Measurements from ENCODE around the gene RHOJ.

RHOJ gene

DNA sequence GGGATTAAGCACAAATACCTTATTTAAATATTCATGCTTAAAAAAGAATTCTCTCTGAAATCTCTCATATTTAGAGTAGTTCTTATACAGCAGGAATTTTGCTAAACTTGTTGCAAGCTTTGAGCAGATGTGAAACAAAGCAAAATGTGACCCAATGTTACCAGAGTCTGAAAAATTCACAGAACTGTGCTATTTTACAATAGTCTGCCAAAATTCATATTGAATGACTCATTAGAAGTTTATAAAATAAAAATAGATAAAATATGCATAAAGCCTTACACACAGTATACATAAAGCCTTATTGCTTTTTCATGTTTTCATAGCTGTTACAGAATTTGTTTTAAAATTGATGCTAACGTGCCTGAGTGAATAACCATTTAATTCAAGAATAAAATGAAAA, 17.8 kb upstream of the RHOJ start:
- H3K36me3 Mint-ChIP-seq (ENCODE audit: insufficient read depth) = no peaks in the 10 kb centered on the region
- DNase-seq (ENCODE audit: low spot score in 2 of 2) = no peak
- no peaks in the 10 kb centered on the region for H3K4me1 Mint-ChIP-seq
- H3K4me3 Mint-ChIP-seq = no peak overlapping the region
- no peak overlapping the region for H3K27ac Mint-ChIP-seq (ENCODE audit: low read depth)
- H3K27me3 Mint-ChIP-seq = peaks cover 14% of the 10 kb centered on the region
- peaks cover 5% of the 10 kb centered on the region for H3K9me3 Mint-ChIP-seq
- ATAC-seq (replicated peaks; ENCODE audit: extremely low read depth, poor library complexity, severe bottlenecking) = no peak

DNA sequence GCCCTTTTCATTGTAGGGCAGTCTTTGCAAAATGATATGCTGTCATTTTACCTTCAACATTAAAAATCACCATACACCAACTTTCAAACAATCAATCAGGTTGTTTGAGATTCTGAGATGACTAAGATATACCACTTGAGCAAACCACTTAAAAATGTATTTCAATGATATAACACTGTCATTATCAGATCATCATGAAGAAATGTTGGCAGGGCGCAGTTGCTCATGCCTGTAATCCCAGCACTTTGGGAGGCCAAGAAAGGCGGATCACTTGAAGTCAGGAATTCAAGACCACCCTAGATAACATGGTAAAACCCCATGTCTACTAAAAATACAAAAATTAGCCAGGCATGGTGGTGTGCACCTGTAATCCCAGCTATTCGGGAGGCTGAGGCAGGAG, 13.0 kb upstream of the RHOJ start:
- Mint-ChIP-seq H3K27ac (ENCODE audit: low read depth) (no peak overlapping the region), H3K9me3 (no peaks in the 10 kb centered on the region), H3K4me1 (no peaks in the 10 kb centered on the region), H3K27me3 (peaks cover 8% of the 10 kb centered on the region), H3K36me3 (ENCODE audit: insufficient read depth) (no peaks in the 10 kb centered on the region), H3K4me3 (no peak overlapping the region)
- ATAC-seq (replicated peaks; ENCODE audit: extremely low read depth, poor library complexity, severe bottlenecking) = no peak
- DNase-seq (ENCODE audit: low spot score in 2 of 2) = no peak

DNA sequence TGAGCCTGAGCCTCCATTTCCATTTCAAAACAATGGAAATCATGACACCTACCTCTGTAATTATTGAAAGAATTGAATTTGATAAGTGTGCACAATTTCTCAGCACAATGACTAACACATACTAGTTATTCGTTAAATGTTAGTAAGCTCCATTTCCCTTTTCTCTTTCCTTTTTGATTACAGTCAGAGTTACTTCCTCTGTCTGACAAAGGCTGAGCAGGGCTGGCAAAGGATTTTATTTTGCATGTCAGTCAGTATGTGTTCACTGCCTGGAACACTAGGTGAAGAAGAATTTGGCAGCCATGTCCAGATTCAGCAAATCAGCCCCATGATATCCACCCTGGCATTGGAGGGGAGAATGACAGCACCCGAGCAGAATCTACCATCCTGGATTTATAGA, 12.2 kb upstream of the RHOJ start:
- H3K27me3 Mint-ChIP-seq = peaks cover 11% of the 10 kb centered on the region
- no peak for ATAC-seq (replicated peaks; ENCODE audit: extremely low read depth, poor library complexity, severe bottlenecking)
- no peaks in the 10 kb centered on the region for H3K4me1 Mint-ChIP-seq

DNA sequence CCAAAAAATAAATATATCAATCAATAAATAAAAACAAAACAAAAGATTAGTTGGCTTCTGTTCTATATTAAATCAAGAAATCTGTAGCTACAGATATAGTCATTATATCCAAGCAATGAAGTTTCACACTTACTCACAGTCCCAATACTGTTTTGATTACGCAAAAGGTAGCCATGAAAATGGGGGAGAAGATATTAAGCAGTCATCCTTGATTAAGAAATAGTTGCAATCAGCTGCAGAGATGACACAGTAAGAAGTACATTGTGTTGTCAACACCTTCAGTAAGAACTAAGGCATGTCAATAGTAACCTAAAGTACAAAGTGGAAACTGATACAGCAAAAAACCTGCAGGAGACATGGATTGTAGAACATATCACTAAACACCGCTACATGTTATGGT, 11.0 kb upstream of the RHOJ start:
- H3K4me1 Mint-ChIP-seq = no peaks in the 10 kb centered on the region
- no peak for DNase-seq (ENCODE audit: low spot score in 2 of 2)
- no peak overlapping the region for H3K27ac Mint-ChIP-seq (ENCODE audit: low read depth)
- no peak overlapping the region for H3K4me3 Mint-ChIP-seq
- ATAC-seq (replicated peaks; ENCODE audit: extremely low read depth, poor library complexity, severe bottlenecking) = no peak
- H3K27me3 Mint-ChIP-seq = peaks cover 23% of the 10 kb centered on the region
- no peaks in the 10 kb centered on the region for H3K36me3 Mint-ChIP-seq (ENCODE audit: insufficient read depth)
- no peaks in the 10 kb centered on the region for H3K9me3 Mint-ChIP-seq

More for the DNA sequence above, 12.2 kb upstream of the RHOJ start:
- no peaks in the 10 kb centered on the region for H3K9me3 Mint-ChIP-seq
- no peak for DNase-seq (ENCODE audit: low spot score in 2 of 2)
- no peak overlapping the region for H3K27ac Mint-ChIP-seq (ENCODE audit: low read depth)
- no peak overlapping the region for H3K4me3 Mint-ChIP-seq
- no peaks in the 10 kb centered on the region for H3K36me3 Mint-ChIP-seq (ENCODE audit: insufficient read depth)

DNA sequence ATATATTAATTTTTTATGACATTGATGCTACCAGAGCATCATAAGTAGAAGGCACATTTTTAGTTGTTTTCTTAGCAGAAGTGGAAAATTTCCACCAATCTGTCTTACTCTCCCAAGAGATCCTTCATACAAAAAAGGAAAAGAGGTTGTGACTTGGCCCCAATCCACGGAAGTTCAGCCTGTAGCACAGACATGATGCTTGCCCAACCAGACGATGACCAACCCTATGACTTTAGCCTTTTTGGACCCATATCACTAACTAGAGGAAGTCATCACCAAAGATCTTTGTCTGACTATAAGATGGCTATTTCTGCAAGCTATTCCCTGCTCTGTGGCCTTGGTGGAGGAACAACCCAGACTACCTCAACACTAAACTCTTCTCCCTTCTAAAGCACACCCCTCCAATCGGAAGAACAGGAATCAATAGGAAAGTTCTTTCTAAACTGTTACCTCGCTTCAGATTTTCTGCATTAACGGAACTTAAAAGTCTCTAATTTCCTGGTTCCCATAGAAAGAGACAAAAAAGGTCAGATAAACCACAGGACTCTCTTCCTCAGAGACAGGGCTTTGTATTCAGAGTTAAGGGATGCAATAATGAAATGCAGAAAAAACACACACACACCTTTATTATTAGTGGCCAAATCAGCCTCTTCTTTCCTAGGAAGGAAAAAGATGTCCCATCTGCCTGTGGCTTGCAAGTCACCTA, 4.1 kb upstream of the RHOJ start:
- H3K4me1 Mint-ChIP-seq = no peaks in the 10 kb centered on the region
- no peak overlapping the region for H3K27ac Mint-ChIP-seq (ENCODE audit: low read depth)
- ATAC-seq (replicated peaks; ENCODE audit: extremely low read depth, poor library complexity, severe bottlenecking) = no peak
- H3K9me3 Mint-ChIP-seq = no peaks in the 10 kb centered on the region
- no peak for DNase-seq (ENCODE audit: low spot score in 2 of 2)
- peaks cover 41% of the 10 kb centered on the region for H3K27me3 Mint-ChIP-seq
- H3K36me3 Mint-ChIP-seq (ENCODE audit: insufficient read depth) = peaks cover 2% of the 10 kb centered on the region
- H3K4me3 Mint-ChIP-seq = no peak overlapping the region

DNA sequence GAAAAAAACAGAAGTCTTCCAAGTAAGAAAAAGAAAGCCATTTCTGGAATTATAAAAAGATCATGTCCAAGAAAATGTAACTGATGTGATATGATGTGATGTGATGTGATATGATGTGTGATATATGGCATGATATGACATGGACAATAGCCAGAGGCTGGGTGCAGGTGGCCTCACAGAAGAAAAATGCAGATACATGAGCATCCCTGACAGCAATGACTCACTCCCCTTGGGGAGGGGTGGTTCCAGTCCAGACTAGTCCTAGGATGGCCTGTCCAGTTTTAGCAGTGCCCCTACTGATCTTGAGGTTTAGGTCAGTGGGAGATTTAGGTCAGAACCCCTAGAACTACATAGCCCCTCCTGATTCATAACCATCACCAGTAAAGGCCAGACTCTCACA, 3.5 kb upstream of the RHOJ start:
- H3K27me3 Mint-ChIP-seq = peaks cover 41% of the 10 kb centered on the region
- no peak for ATAC-seq (replicated peaks; ENCODE audit: extremely low read depth, poor library complexity, severe bottlenecking)
- no peaks in the 10 kb centered on the region for H3K4me1 Mint-ChIP-seq
- H3K27ac Mint-ChIP-seq (ENCODE audit: low read depth) = no peak overlapping the region
- peaks cover 2% of the 10 kb centered on the region for H3K36me3 Mint-ChIP-seq (ENCODE audit: insufficient read depth)
- H3K9me3 Mint-ChIP-seq = no peaks in the 10 kb centered on the region
- no peak overlapping the region for H3K4me3 Mint-ChIP-seq
- no peak for DNase-seq (ENCODE audit: low spot score in 2 of 2)

DNA sequence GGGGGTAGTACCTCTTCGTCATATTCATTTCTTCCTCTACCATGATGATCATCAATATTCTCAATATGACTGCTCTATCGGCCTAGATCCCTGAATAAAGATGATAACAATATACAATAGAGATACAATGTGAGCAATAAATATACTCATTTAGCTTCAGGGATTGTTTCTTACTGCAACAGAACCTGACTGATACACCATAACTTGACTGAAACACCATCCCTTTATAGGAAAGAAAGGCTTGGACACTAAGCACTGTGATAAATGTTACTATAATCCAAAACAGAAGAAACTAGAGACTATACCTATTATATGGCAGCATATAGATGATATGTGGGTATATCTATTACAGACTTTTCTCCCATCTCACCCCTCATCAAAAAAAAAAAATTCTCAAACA, 1.2 kb upstream of the RHOJ start:
- peaks cover 2% of the 10 kb centered on the region for H3K36me3 Mint-ChIP-seq (ENCODE audit: insufficient read depth)
- H3K9me3 Mint-ChIP-seq = no peaks in the 10 kb centered on the region
- no peak overlapping the region for H3K4me3 Mint-ChIP-seq
- peaks cover 28% of the 10 kb centered on the region for H3K27me3 Mint-ChIP-seq
- DNase-seq (ENCODE audit: low spot score in 2 of 2) (no peak), ATAC-seq (replicated peaks; ENCODE audit: extremely low read depth, poor library complexity, severe bottlenecking) (no peak)
- H3K27ac Mint-ChIP-seq (ENCODE audit: low read depth) = no peak overlapping the region
- no peaks in the 10 kb centered on the region for H3K4me1 Mint-ChIP-seq

DNA sequence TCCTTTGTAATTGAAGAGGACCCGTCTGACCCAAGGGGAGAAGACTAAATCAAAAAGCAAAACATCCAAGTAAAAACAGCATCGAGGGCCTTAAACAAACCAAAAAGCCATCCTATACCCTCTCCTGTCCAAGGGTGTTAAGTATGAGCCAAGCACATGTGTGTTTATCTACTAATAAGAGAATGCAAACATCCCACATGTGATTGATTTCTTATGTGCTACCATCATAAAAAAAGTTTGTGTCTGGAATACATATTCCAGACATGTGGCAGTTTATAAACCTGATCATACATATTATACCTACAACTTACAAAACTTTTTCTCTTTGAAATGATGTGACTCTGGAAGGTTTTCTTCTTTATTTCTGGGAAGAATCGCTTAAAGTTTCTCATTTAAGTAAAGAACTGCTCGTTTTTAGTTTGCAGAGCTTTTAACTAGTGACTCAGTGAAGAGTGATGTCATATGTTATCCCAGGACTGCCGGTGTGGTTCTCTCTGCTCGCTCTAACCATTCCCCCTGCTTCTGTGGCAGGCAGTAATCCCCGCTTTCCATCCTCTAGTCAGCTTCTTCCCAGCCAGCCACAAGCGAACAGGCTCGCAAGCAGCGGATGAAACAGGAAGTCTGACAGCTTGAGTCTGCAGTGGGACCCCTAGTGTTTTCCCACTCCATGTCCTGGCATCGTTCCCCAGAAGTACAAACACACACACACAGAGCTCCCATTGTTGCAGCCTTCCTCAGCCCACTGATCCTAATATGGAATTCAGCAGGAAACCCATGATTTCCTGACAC, 431 bp upstream of the RHOJ start:
- Mint-ChIP-seq H3K9me3 (no peaks in the 10 kb centered on the region), H3K4me3 (no peak overlapping the region), H3K4me1 (no peaks in the 10 kb centered on the region), H3K27me3 (peaks cover 20% of the 10 kb centered on the region), H3K36me3 (ENCODE audit: insufficient read depth) (peaks cover 2% of the 10 kb centered on the region), H3K27ac (ENCODE audit: low read depth) (no peak overlapping the region)
- no peak for DNase-seq (ENCODE audit: low spot score in 2 of 2)
- no peak for ATAC-seq (replicated peaks; ENCODE audit: extremely low read depth, poor library complexity, severe bottlenecking)

DNA sequence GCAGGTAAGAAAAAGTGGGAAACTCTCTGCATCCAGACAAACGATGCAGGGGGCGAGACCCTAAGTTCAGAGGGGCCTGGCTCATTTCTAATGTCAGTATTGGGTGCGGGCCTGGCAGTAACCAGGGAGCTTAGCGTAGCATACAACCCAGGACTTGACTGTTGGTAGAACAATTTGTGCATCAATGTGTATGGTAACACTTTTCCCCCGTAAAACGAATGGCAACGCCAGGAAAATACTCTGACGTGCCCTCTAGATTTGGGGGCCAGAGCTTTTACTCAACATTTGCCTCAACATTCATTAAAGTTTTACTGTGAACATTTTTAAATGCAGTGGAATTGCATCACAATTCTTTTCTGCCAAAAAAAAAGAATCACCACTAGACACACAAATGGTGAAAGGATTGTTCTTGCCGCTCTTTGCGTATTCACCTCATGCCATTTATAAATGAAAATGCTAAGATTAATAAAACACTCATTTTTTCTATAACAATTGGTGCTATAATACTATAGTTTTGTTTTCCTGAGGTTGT, 867 bp downstream of the RHOJ start:
- no peak for DNase-seq (ENCODE audit: low spot score in 2 of 2)
- peaks cover 14% of the 10 kb centered on the region for H3K27me3 Mint-ChIP-seq
- no peak for ATAC-seq (replicated peaks; ENCODE audit: extremely low read depth, poor library complexity, severe bottlenecking)

DNA sequence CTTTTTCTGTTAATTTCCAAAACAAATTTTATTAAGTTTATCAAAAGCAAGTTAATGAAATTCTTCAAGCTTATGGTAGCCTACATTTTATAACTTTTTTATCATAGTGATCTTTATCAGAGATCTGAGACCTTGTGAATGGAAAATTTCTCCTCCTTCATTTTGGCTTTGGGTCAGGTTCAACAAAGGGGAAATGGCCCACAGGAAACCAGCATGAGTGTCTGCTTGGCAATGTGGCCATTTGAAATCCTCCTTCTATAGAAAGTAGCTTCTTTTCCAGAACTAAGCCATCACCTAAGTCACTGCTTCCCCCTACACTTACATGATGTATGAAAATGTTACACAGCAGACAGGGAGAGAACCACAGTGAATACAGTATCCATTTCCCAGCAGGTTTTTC, 1.6 kb downstream of the RHOJ start:
- no peak overlapping the region for H3K4me3 Mint-ChIP-seq
- H3K4me1 Mint-ChIP-seq = no peaks in the 10 kb centered on the region
- peaks cover 6% of the 10 kb centered on the region for H3K27me3 Mint-ChIP-seq
- no peak overlapping the region for H3K27ac Mint-ChIP-seq (ENCODE audit: low read depth)
- ATAC-seq (replicated peaks; ENCODE audit: extremely low read depth, poor library complexity, severe bottlenecking) (no peak), DNase-seq (ENCODE audit: low spot score in 2 of 2) (no peak)
- peaks cover 2% of the 10 kb centered on the region for H3K36me3 Mint-ChIP-seq (ENCODE audit: insufficient read depth)
- H3K9me3 Mint-ChIP-seq = no peaks in the 10 kb centered on the region

More for the DNA sequence above, 867 bp downstream of the RHOJ start:
- Mint-ChIP-seq H3K27ac (ENCODE audit: low read depth) (no peak overlapping the region), H3K4me1 (no peaks in the 10 kb centered on the region), H3K9me3 (no peaks in the 10 kb centered on the region), H3K4me3 (no peak overlapping the region), H3K36me3 (ENCODE audit: insufficient read depth) (peaks cover 2% of the 10 kb centered on the region)

DNA sequence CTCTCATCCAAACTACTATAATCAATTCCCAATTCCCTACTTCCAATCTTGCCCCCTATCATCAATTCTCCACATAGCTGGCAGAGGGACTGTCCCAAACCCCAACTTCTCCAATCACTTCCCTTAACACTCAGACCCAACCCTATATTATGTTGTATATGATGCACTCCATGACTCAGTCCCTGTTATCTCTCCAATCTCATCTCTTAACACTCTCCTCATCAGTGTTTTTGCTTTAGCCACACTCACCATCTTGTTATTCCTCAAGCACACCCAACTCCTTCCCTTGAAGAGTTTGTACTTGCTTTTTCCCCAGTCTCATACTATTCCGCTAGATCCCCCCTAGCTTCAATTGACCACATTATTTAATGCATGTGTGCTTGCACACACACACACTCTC, 4.9 kb downstream of the RHOJ start:
- Mint-ChIP-seq H3K4me3 (no peak overlapping the region), H3K9me3 (no peaks in the 10 kb centered on the region), H3K36me3 (ENCODE audit: insufficient read depth) (no peaks in the 10 kb centered on the region), H3K27me3 (peaks cover 3% of the 10 kb centered on the region), H3K4me1 (no peaks in the 10 kb centered on the region), H3K27ac (ENCODE audit: low read depth) (no peak overlapping the region)
- ATAC-seq (replicated peaks; ENCODE audit: extremely low read depth, poor library complexity, severe bottlenecking) = no peak
- no peak for DNase-seq (ENCODE audit: low spot score in 2 of 2)

DNA sequence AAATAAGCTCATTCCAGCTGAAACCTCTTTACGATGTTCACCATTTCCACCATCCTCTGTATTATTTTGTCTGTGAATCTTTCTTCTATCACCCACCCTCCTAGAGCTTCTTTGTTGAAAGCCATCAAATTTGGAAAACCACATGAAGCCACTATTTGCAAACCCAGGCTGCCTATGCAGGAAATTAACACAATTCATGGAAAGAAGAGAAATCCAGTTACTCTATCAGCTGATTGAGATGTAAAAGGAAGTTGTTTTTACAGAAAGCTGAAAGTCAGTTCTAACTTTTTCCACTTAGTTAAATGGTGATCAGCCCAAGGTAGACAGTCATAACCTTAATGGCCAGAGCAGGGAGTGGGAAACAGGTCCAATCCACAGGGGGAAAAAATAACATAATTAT, 6.6 kb downstream of the RHOJ start:
- peaks cover 16% of the 10 kb centered on the region for H3K27me3 Mint-ChIP-seq
- H3K9me3 Mint-ChIP-seq = no peaks in the 10 kb centered on the region
- H3K36me3 Mint-ChIP-seq (ENCODE audit: insufficient read depth) = no peaks in the 10 kb centered on the region
- H3K27ac Mint-ChIP-seq (ENCODE audit: low read depth) = no peak overlapping the region
- no peak for DNase-seq (ENCODE audit: low spot score in 2 of 2)
- no peaks in the 10 kb centered on the region for H3K4me1 Mint-ChIP-seq
- no peak for ATAC-seq (replicated peaks; ENCODE audit: extremely low read depth, poor library complexity, severe bottlenecking)
- no peak overlapping the region for H3K4me3 Mint-ChIP-seq

DNA sequence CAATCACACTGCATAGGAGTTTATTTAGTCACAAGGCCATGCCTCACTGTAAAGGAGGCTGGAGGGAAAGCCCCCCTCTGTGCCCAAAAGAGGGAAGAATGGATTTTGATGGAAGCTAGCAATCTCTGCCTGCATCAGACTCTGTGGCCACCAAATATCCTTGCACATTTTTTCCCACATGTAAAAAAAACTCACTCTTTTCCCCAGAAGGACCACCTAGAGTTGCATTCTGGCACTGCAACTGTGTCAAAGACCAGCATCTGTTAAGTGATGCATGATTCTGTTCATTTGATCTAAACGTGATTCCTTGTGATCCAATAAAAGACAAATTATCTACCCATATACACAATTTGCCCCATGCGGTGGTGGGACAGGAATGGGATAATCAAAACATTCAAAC, 8.0 kb downstream of the RHOJ start:
- Mint-ChIP-seq H3K4me1 (no peaks in the 10 kb centered on the region), H3K9me3 (no peaks in the 10 kb centered on the region), H3K36me3 (ENCODE audit: insufficient read depth) (no peaks in the 10 kb centered on the region), H3K27ac (ENCODE audit: low read depth) (no peak overlapping the region), H3K4me3 (no peak overlapping the region), H3K27me3 (peaks cover 16% of the 10 kb centered on the region)
- DNase-seq (ENCODE audit: low spot score in 2 of 2) (no peak), ATAC-seq (replicated peaks; ENCODE audit: extremely low read depth, poor library complexity, severe bottlenecking) (no peak)
